GM18526 (cell line): ENCODE measurements around the gene SPTBN1.

Source experiments
- POLR2A ChIP-seq: IDR thresholded peaks from 3 replicates; pipeline ENCODE4 v1.6.1; 2011; ENCODE audit not compliant: insufficient read length; ENCODE audit errors: extremely low read depth

Gene SPTBN1

DNA sequence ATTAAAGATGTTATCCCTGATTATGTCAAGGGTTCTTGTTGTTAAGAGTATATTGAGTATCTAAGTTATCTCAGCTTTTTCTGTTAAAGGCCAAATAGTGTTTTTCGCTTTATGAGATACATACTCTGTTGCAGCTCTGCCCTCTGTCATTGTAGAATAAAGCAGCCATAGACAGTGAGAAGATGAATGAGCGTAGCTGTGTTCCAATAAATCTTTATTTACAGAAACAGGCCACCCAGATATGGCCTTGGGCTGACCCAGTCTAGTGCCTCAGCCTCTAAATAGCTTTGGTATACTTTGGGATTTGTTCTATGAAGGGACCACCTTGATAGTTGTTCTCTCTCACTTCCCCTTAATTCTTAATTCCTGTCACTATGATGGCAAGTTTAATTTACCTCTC lies 194.5 kb downstream of the SPTBN1 start:
- TF ChIP-seq POLR2A, result no peak

DNA sequence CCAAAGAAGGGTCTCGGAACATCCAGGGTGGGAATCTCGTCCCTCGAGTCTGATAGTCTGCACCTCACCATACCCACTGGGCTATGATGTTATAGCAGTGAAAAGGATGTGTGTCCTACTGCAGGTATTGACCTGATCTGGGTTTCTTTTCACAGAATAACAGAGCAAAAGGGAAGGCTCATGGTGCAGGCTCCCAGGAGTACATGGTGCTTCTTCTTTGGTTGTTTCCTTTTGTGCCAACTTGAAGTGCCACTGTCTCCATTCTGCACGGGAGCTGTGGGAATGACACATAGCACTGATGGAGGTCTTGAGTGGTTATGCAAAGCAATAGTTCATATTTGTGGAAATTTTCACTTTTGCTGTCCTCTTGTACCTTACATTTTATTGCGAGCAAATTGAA lies 195.2 kb downstream of the SPTBN1 start:
- TF ChIP-seq POLR2A, result no peak

DNA sequence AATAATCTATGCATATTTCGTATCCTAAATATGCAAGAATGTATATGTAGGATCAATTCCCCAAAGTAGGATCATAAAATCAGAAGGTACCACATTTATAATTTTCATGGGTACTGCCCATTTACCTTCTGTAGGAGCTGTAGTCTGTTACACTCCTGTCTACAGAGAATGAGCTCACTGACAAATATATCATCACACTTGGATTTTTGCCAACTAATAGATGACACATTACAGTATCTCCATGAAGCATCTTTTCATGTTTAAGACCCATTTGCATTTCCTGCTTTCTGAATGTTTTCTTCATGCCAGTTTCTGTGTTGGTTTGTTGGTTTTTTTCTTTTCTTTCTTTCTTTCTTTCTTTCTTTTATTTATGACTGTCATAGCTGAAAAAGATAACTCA lies 196.4 kb downstream of the SPTBN1 start:
- no peak for TF ChIP-seq POLR2A

- no peak for TF ChIP-seq POLR2A
These were observed 197.6 kb downstream of the SPTBN1 start for GRCh38 chr2:54653572-54654204.

GRCh38 chr2:54655046-54655809 lies 199.1 kb downstream of the SPTBN1 start:
- no peak for TF ChIP-seq POLR2A

- TF ChIP-seq POLR2A, result no peak
These were observed 200.7 kb downstream of the SPTBN1 start for GRCh38 chr2:54656863-54657262.

DNA sequence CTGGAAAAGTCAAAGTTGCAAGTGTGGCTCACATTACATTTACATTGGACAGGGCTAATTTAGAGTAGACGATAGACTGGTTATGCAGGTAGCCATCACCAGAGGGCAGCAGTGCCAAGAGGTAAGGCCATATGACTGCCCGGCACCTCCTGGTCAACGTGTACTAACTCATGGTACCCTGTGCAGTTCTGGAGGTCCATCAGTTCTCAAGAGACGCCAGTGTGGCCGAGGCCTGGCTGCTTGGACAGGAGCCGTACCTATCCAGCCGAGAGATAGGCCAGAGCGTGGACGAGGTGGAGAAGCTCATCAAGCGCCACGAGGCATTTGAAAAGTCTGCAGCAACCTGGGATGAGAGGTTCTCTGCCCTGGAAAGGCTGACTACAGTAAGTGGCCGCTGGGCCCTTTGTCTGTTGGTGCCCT lies 201.5 kb downstream of the SPTBN1 start:
- TF ChIP-seq POLR2A, result no peak

DNA sequence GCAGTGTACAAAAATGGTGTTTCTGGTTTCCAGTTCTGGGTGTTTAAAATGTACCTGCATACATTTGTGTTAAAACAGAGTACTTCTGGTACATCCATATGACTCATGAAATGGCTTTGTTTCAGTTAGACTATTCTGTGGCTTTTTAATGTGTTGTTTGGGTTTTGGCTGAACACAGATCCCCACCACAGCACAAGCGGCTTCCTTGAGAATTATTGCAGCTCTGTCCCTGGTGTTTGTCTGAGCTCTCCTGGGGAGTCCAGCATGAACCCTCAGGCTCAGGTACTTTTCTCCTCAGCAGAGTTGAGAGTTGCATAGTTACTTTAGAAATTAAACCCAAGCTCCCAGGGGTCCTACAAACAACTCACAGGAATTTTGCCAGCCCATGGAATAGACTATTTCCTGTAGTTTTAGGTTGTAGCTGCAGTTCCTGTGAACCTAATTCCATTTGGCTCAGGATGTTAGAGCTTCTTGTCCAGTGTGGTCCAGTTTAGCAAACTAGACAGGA lies 202.5 kb downstream of the SPTBN1 start:
- TF ChIP-seq POLR2A, result no peak

GRCh38 chr2:54659527-54659926 lies 203.4 kb downstream of the SPTBN1 start:
- TF ChIP-seq POLR2A, result no peak

GRCh38 chr2:54660752-54661151 lies 204.6 kb downstream of the SPTBN1 start:
- no peak for TF ChIP-seq POLR2A

- no peak for TF ChIP-seq POLR2A
These were observed 207.4 kb downstream of the SPTBN1 start for GRCh38 chr2:54663424-54664030.

- no peak for TF ChIP-seq POLR2A
These were observed 208.2 kb downstream of the SPTBN1 start for GRCh38 chr2:54664238-54664786.

DNA sequence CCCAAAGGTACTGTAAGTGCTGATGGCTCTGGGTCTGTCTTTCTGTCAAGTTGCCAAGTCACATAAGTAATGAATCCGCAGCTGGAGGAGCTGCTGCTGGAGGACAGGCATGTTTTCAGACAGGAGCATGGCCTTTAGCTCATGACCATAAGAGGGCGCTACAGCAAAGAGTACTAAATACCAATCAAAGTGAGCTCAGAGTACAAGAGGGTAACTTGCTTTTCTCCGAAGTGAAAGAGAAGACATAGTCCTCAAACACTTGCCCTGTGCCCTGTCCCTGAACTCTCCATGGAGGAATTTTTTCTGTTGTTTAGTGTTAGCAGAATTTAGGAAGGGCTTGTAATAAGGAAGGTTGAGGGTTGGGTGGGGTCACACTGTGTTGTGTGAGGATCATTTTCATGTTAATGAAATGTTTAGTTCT lies 209.3 kb downstream of the SPTBN1 start:
- TF ChIP-seq POLR2A, result no peak

DNA sequence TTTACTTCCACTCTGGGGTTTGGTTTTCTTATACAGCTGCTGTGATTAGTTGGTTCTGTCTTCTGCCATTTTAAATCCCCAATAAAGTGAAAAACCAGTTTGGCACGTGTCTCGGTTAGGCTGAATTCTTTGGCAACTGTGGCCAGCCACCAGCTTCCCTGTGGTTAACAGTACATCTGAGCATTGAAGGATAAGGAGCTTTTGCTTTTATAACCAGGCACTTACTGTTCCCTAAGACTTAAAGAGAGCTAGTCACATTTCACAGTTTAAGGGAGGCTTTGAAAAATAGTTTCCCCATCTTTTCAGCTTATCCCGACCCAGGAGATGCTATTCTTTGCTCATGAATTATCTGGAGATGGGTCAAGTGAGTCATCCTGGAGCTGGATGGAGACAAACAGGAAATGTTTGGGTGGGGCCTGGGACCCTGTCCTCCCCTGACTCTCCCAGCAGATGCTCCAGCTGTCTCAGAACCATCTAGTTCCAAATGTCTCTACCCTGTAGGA lies 210.1 kb downstream of the SPTBN1 start:
- no peak for TF ChIP-seq POLR2A

- TF ChIP-seq POLR2A, result no peak
These were observed 210.6 kb downstream of the SPTBN1 start for GRCh38 chr2:54666634-54667265.

DNA sequence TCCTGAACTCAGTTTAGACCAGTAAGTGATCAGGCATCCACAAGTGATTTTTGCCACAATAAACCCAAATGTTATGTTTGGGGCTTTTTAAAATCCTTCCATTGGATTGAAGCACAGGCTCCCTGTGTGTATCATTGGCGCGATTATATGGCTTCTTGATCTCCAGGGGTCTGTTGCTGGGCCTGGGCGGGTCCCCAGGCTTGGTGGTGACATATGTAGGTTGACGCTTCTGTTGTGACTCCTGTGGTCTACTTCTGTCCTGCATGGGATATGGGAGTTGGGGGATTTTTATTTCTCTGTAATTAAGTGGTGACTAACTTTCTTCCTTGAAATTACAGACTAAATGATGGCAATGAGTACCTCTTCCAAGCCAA lies 211.1 kb downstream of the SPTBN1 start:
- no peak for TF ChIP-seq POLR2A
